ENCODE measurements around the gene DEAF1.

Gene DEAF1

GRCh38 chr11:641806-642370, 53.1 kb downstream of the DEAF1 start:
- no peak for ATAC-seq

- ATAC-seq: no peak
These were observed 54.9 kb downstream of the DEAF1 start for GRCh38 chr11:640021-640706.

GRCh38 chr11:639332-639955, 55.6 kb downstream of the DEAF1 start:
- no peak for ATAC-seq

GRCh38 chr11:638631-639331, 56.2 kb downstream of the DEAF1 start:
- ATAC-seq: no peak

GRCh38 chr11:637593-638521, 57.2 kb downstream of the DEAF1 start:
- ATAC-seq: no peak

- no peak for ATAC-seq
These were observed 57.8 kb downstream of the DEAF1 start for GRCh38 chr11:637333-637592.

- no peak for ATAC-seq
These were observed 58.3 kb downstream of the DEAF1 start, which contains the start of gene DRD4 for GRCh38 chr11:636511-637332. DRD4 (plus strand) TSS chr11:637269; CDS start chr11:637305, 36 bp downstream.

- no peak for ATAC-seq
These were observed 59.0 kb downstream of the DEAF1 start for GRCh38 chr11:635945-636510.

GRCh38 chr11:630871-631270, 64.2 kb downstream of the DEAF1 start:
- no peak for ATAC-seq

- no peak for ATAC-seq
These were observed 65.8 kb downstream of the DEAF1 start for GRCh38 chr11:629237-629583.

GRCh38 chr11:628056-628455, 67.0 kb downstream of the DEAF1 start:
- ATAC-seq: no peak

GRCh38 chr11:627308-627576, 67.8 kb downstream of the DEAF1 start:
- ATAC-seq: no peak

GRCh38 chr11:626475-627307, 68.3 kb downstream of the DEAF1 start, which contains the start of gene SCT:
SCT (minus strand) TSS chr11:627181; CDS start chr11:627143, 38 bp downstream.
- ATAC-seq: no peak

GRCh38 chr11:625636-626268, 69.3 kb downstream of the DEAF1 start:
- no peak for ATAC-seq

- ATAC-seq: no peak
These were observed 70.1 kb downstream of the DEAF1 start, which contains the start of gene CDHR5 for GRCh38 chr11:624705-625635. CDHR5 (minus strand) TSS chr11:624955; CDS start chr11:624902, 53 bp downstream.

GRCh38 chr11:623999-624704, 70.9 kb downstream of the DEAF1 start:
- no peak for ATAC-seq

GRCh38 chr11:623349-623869, 71.6 kb downstream of the DEAF1 start:
- no peak for ATAC-seq

GRCh38 chr11:621838-622237, 73.2 kb downstream of the DEAF1 start:
- ATAC-seq: no peak

Measured in activated CD4-positive, CD25-positive, alpha-beta regulatory T cell treated with anti-CD3 and anti-CD28 coated beads, Interleukin-2, amount 50 U/mL, for 24 hours (primary cell).